Endodermal cell (in vitro differentiated cells): ENCODE measurements around the gene SEC22A. TPM values are rescaled to one million over a fixed set of nuclear protein-coding genes. Genes with fewer than 3 reads are reported as not detected.
A peak's percentile ranks its signal among the peaks of the same experiment; 100 is the strongest.

Experiments
- DNase-seq: peaks from one replicate; pipeline ENCODE4 v3.0.0-alpha.2; 2017
- H3K27ac ChIP-seq: 2 replicates; pipeline ENCODE4 v1.5.1; 2013; ENCODE audit warnings: mild to moderate bottlenecking, low read depth, low read length, moderate library complexity
- H3K27me3 ChIP-seq: 2 replicates; pipeline ENCODE4 v1.6.1; 2013; ENCODE audit warnings: mild to moderate bottlenecking, low read length, moderate library complexity; ENCODE audit not compliant: insufficient read depth, control insufficient read depth, poor library complexity, severe bottlenecking
- H3K36me3 ChIP-seq: 2 replicates; pipeline ENCODE4 v1.7.0; 2013; ENCODE audit warnings: mild to moderate bottlenecking, low read length, moderate library complexity; ENCODE audit not compliant: control insufficient read depth, insufficient read depth
- H3K4me1 ChIP-seq: one replicate; pipeline ENCODE4 v1.7.0; 2013; ENCODE audit warnings: low read length; ENCODE audit not compliant: control insufficient read depth, insufficient read depth
- H3K4me3 ChIP-seq: 2 replicates; pipeline ENCODE4 v1.5.1; 2013; ENCODE audit warnings: mild to moderate bottlenecking, low read length, moderate library complexity
- H3K9ac ChIP-seq: 2 replicates; pipeline ENCODE4 v1.6.1; 2013; ENCODE audit warnings: mild to moderate bottlenecking, low read length, moderate library complexity; ENCODE audit not compliant: poor library complexity, severe bottlenecking; ENCODE audit errors: extremely low read depth
- H3K9me3 ChIP-seq: 2 replicates; pipeline ENCODE4 v1.6.1; 2013; ENCODE audit warnings: mild to moderate bottlenecking, low read length, moderate library complexity; ENCODE audit not compliant: control insufficient read depth
- H3K27ac Mint-ChIP-seq: 2 replicates; pipeline ENCODE4 v1.8.0; 2020; ENCODE audit warnings: mixed read lengths
- H3K27me3 Mint-ChIP-seq: 2 replicates; pipeline ENCODE4 v1.8.0; 2021; ENCODE audit warnings: mild to moderate bottlenecking, mixed read lengths; ENCODE audit not compliant: insufficient read depth
- H3K36me3 Mint-ChIP-seq: 2 replicates; pipeline ENCODE4 v1.8.0; 2020; ENCODE audit warnings: low read depth, mixed read lengths
- H3K4me1 Mint-ChIP-seq: 2 replicates; pipeline ENCODE4 v1.8.0; 2020; ENCODE audit warnings: mixed read lengths
- H3K4me3 Mint-ChIP-seq: 2 replicates; pipeline ENCODE4 v1.8.0; 2020; ENCODE audit warnings: mild to moderate bottlenecking, moderate library complexity, mixed read lengths
- H3K9me3 Mint-ChIP-seq: 2 replicates; pipeline ENCODE4 v1.8.0; 2020; ENCODE audit warnings: mild to moderate bottlenecking, mixed read lengths
- CTCF ChIP-seq: fragments of 200-600 bp; sonication (generic); conservative IDR thresholded peaks from 2 replicates; pipeline ENCODE4 v1.5.0; 2021; ENCODE audit warnings: antibody characterized with exemption, mild to moderate bottlenecking
- WGBS, 2 experiments: methylation state at CpG; one replicate each; pipeline versions ENCODE4 v1.1.5 to v1.1.7; 2013; ENCODE audit warnings: missing lambda C conversion rate in 2 of 2, mixed read lengths in 1 of 2; ENCODE audit not compliant: insufficient coverage in 1 of 2, insufficient read length in 1 of 2; 5-methylcytosine and 5-hydroxymethylcytosine counted together
- total RNA-seq, 2 donors: library from RNA; stranded (reverse); fragmentation: NEBNext Ultra II Directional in 1 of 2; extraction: Animal tissue kit (Norgen Biotek cat#: 25700) in 1 of 2; gene quantifications; 2 replicates in 1 of 2; 3 replicates in 1 of 2; pipeline ENCODE4 v1.2.1, GENCODE V29; 2021

Gene SEC22A
- total RNA-seq, 2 donors from 2014 or later, result 19.5 to 21.8 TPM

- no peaks in the 10 kb centered on the region for H3K27me3 Mint-ChIP-seq
- no peak overlapping the region for H3K4me3 ChIP-seq
- H3K27ac ChIP-seq, result no peak overlapping the region
- H3K4me1 ChIP-seq, result no peaks in the 10 kb centered on the region
- no peak overlapping the region for H3K9ac ChIP-seq
- TF ChIP-seq CTCF, result peak; percentile 42
- H3K4me3 Mint-ChIP-seq, result no peak overlapping the region
- H3K36me3 ChIP-seq, result no peaks in the 10 kb centered on the region
- H3K27me3 ChIP-seq, result no peaks in the 10 kb centered on the region
- no peaks in the 10 kb centered on the region for H3K9me3 Mint-ChIP-seq
- no peaks in the 10 kb centered on the region for H3K9me3 ChIP-seq
- 83 to 86% methylated on average over 7 to 8 of the region's 8 CpGs for WGBS, 2 experiments
- H3K4me1 Mint-ChIP-seq, result peaks cover 6% of the 10 kb centered on the region
- DNase-seq, result peak; percentile 72
- H3K27ac Mint-ChIP-seq, result no peak overlapping the region
- H3K36me3 Mint-ChIP-seq, result peaks cover 8% of the 10 kb centered on the region
Observed at GRCh38 chr3:123282461-123282860, 80.7 kb downstream of the SEC22A start.

- H3K4me3 Mint-ChIP-seq, result no peak overlapping the region
- no peak for DNase-seq
- Histone ChIP-seq H3K9me3 (no peaks in the 10 kb centered on the region), H3K9ac (no peak overlapping the region), H3K4me3 (no peak overlapping the region), H3K36me3 (no peaks in the 10 kb centered on the region), H3K4me1 (no peaks in the 10 kb centered on the region), H3K27me3 (no peaks in the 10 kb centered on the region), H3K27ac (no peak overlapping the region)
- peaks cover 5% of the 10 kb centered on the region for H3K4me1 Mint-ChIP-seq
- H3K9me3 Mint-ChIP-seq, result no peaks in the 10 kb centered on the region
- H3K27ac Mint-ChIP-seq, result no peak overlapping the region
- peaks cover 8% of the 10 kb centered on the region for H3K36me3 Mint-ChIP-seq
- no peak for TF ChIP-seq CTCF
- 93 to 95% methylated on average over 6 to 9 of the region's 9 CpGs for WGBS, 2 experiments
- H3K27me3 Mint-ChIP-seq, result no peaks in the 10 kb centered on the region
Observed at GRCh38 chr3:123283074-123283473, 81.3 kb downstream of the SEC22A start.

GRCh38 chr3:123283657-123284398, 82.1 kb downstream of the SEC22A start:
- H3K4me1 ChIP-seq, result no peaks in the 10 kb centered on the region
- Mint-ChIP-seq H3K4me3 (no peak overlapping the region), H3K4me1 (peaks cover 3% of the 10 kb centered on the region), H3K9me3 (no peaks in the 10 kb centered on the region), H3K27me3 (no peaks in the 10 kb centered on the region), H3K36me3 (peaks cover 8% of the 10 kb centered on the region), H3K27ac (no peak overlapping the region)
- TF ChIP-seq CTCF, result no peak
- DNase-seq, result peak; percentile 20
- no peaks in the 10 kb centered on the region for H3K9me3 ChIP-seq
- no peak overlapping the region for H3K4me3 ChIP-seq
- no peak overlapping the region for H3K27ac ChIP-seq
- no peaks in the 10 kb centered on the region for H3K36me3 ChIP-seq
- H3K9ac ChIP-seq, result no peak overlapping the region
- H3K27me3 ChIP-seq, result no peaks in the 10 kb centered on the region
- WGBS, 2 experiments, result 92 to 96% methylated on average over 5 to 16 of the region's 17 CpGs
